ENCODE results near the gene LBX1.

Gene LBX1

GRCh38 chr10:101230183-101230917 is 1.1 kb upstream of the LBX1 start:
- TF ChIP-seq, protein P1, sequence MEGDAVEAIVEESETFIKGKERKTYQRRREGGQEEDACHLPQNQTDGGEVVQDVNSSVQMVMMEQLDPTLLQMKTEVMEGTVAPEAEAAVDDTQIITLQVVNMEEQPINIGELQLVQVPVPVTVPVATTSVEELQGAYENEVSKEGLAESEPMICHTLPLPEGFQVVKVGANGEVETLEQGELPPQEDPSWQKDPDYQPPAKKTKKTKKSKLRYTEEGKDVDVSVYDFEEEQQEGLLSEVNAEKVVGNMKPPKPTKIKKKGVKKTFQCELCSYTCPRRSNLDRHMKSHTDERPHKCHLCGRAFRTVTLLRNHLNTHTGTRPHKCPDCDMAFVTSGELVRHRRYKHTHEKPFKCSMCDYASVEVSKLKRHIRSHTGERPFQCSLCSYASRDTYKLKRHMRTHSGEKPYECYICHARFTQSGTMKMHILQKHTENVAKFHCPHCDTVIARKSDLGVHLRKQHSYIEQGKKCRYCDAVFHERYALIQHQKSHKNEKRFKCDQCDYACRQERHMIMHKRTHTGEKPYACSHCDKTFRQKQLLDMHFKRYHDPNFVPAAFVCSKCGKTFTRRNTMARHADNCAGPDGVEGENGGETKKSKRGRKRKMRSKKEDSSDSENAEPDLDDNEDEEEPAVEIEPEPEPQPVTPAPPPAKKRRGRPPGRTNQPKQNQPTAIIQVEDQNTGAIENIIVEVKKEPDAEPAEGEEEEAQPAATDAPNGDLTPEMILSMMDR (conservative IDR thresholded peaks at IDR 0.05; ENCODE audit: low read depth, low read length): no peak
- H3K4me3 ChIP-seq (ENCODE audit: low read depth, low read length): no peak overlapping the region

GRCh38 chr10:101228966-101229265 is 347 bp downstream of the LBX1 start:
- H3K4me3 ChIP-seq (ENCODE audit: low read depth, low read length): no peak overlapping the region
- DNase-seq (ENCODE audit: low read depth): no peak
- TF ChIP-seq, protein P1 (conservative IDR thresholded peaks at IDR 0.05; ENCODE audit: low read depth, low read length): no peak

More at GRCh38 chr10:101230183-101230917, 1.1 kb upstream of the LBX1 start:
- DNase-seq (ENCODE audit: low read depth): no peak

- no peak overlapping the region for H3K4me3 ChIP-seq (ENCODE audit: low read depth, low read length)
- TF ChIP-seq, protein P1 (conservative IDR thresholded peaks at IDR 0.05; ENCODE audit: low read depth, low read length): no peak
- DNase-seq (ENCODE audit: low read depth): no peak
Observed at GRCh38 chr10:101228153-101228965, 904 bp downstream of the LBX1 start.

- TF ChIP-seq, protein P1 (conservative IDR thresholded peaks at IDR 0.05; ENCODE audit: low read depth, low read length): no peak
- DNase-seq (ENCODE audit: low read depth): no peak
- H3K4me3 ChIP-seq (ENCODE audit: low read depth, low read length): no peak overlapping the region
Observed at GRCh38 chr10:101227429-101228152, 1.7 kb downstream of the LBX1 start.

DNA sequence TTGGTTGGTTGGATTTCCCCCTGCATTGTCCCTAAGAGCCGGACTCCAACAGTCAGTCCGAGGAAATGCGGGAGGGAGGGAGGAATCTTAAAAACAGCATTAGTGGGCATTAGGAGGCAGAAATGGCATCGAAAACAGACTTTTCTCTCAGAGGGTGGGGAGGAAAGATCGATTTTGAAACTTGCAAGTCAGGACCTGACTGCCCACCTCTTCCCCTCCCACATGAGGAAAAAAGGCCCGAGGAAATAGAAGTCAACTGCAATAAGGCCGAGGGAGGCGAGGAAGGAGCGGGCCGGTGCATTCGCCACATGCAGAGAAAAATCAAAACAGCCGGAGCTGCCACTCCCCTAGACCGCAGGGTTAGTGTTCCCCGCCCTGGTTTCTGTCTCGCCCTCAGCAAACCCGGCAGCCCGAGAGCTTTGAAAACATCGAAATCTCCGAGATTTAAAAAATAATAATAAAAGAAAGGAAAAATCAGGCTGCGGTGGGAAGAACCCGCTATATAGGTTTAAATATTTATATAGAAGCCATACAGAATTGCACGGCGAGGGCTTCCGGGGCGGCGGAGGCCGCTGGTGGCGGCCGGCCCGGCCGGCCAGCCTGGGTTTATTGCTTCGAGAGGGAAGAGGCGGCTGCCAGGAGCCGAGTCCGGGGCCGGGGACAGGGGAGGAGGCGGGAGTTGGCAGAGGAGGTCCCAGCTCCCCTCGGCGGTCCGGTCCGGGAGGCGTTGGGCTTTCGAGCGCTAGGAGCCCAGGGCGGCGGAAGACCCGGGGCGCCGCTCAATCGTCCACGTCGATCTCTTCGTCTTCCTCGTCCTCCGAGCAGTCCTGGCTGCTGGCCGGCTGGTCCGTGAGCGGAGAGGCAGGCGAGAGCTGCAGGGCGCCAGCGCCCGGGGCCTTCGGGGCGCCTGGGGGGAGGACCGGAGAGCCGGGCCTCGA is 2.5 kb downstream of the LBX1 start:
- no peak for DNase-seq (ENCODE audit: low read depth)
- TF ChIP-seq, protein P1 (conservative IDR thresholded peaks at IDR 0.05; ENCODE audit: low read depth, low read length): no peak
- no peak overlapping the region for H3K4me3 ChIP-seq (ENCODE audit: low read depth, low read length)

- H3K4me3 ChIP-seq (ENCODE audit: low read depth, low read length): no peak overlapping the region
- no peak for DNase-seq (ENCODE audit: low read depth)
- TF ChIP-seq, protein P1 (conservative IDR thresholded peaks at IDR 0.05; ENCODE audit: low read depth, low read length): no peak
Observed at GRCh38 chr10:101225846-101226421, 3.3 kb downstream of the LBX1 start.

All from choroid plexus epithelial cell (primary cell).